Body of pancreas (tissue), 4 donors: Measurements from ENCODE around the gene SYNGR1. TPM values are rescaled to one million over a fixed set of nuclear protein-coding genes. Genes with fewer than 3 reads are reported as not detected.
A peak's percentile ranks its signal among the peaks of the same experiment; 100 is the strongest.
"Not testable (repeated sequence)": the region's sequence is repeated elsewhere in the genome, so short reads cannot be mapped to it uniquely, and the experiment has no call there.

Source experiments
- ATAC-seq: fragments of 150-250 bp; one replicate; pipeline ENCODE4 v1.9.1; 2016
- DNase-seq, 4 donors: peaks; one replicate each; pipeline ENCODE4 v3.0.0-alpha.2; 2019
- H3K27ac ChIP-seq, 4 donors: fragments of 200-600 bp; sonication (generic); 1 replicate in 3 of 4; 2 replicates in 1 of 4; pipeline versions ENCODE4 v1.5.1 to v1.6.1; 2016 to 2019; ENCODE audit warnings: mild to moderate bottlenecking in 1 of 4, mixed read lengths in 1 of 4, moderate library complexity in 1 of 4
- H3K27me3 ChIP-seq, 2 donors: fragments of 200-600 bp; sonication (generic); one replicate each; pipeline ENCODE4 v1.6.0; 2016; ENCODE audit warnings: mild to moderate bottlenecking in 1 of 2
- H3K36me3 ChIP-seq, 2 donors: fragments of 200-600 bp; sonication (generic); replicated peaks in 1 of 2; 2 replicates each; pipeline ENCODE4 v1.5.1; 2016; ENCODE audit warnings: low read depth in 2 of 2; ENCODE audit not compliant: insufficient read depth in 1 of 2
- H3K4me1 ChIP-seq: fragments of 200-600 bp; sonication (generic); one replicate; pipeline ENCODE4 v1.6.0; 2016
- H3K4me3 ChIP-seq, 2 donors: fragments of 200-600 bp; sonication (generic); 1 replicate in 1 of 2; 2 replicates in 1 of 2; pipeline ENCODE4 v1.5.1; 2016 to 2019
- H3K9me3 ChIP-seq, 3 donors: fragments of 200-600 bp; sonication (generic); 1 replicate in 2 of 3; 2 replicates in 1 of 3; pipeline ENCODE4 v1.5.1; 2016
- POLR2A ChIP-seq, 3 donors: fragments of 450-650 bp; IDR thresholded peaks; one replicate each; pipeline ENCODE4 v1.6.1; 2016; ENCODE audit warnings: antibody characterized with exemption in 3 of 3, mild to moderate bottlenecking in 2 of 3
- WGBS, 2 donors: methylation state at CpG; one replicate each; pipeline ENCODE4 v1.1.5; 2017; 5-methylcytosine and 5-hydroxymethylcytosine counted together
- intact Hi-C: fragments of 100-400 bp; cut with DNase I; formaldehyde crosslinking; loops from one replicate; pipeline ENCODE4 v1.15.1; 2023
- total RNA-seq, 2 donors: library from RNA; depleted of rRNA; stranded (reverse); fragments of >200 nt; gene quantifications; one replicate each; pipeline ENCODE4 v1.1.0, GENCODE V29; 2016
- TF ChIP-seq, protein P1 (sequence below), 7 experiments: fragments of 450-650 bp in 4 of 7; fragments of 200-600 bp in 3 of 7; sonication (generic) in 3 of 7; IDR thresholded peaks; one replicate each; pipeline ENCODE4 v1.5.1; 2016 to 2019; ENCODE audit warnings: antibody characterized with exemption in 7 of 7

The SYNGR1 gene
- total RNA-seq, 2 donors from 2014 or later, result 15.2 to 35.0 TPM

DNA sequence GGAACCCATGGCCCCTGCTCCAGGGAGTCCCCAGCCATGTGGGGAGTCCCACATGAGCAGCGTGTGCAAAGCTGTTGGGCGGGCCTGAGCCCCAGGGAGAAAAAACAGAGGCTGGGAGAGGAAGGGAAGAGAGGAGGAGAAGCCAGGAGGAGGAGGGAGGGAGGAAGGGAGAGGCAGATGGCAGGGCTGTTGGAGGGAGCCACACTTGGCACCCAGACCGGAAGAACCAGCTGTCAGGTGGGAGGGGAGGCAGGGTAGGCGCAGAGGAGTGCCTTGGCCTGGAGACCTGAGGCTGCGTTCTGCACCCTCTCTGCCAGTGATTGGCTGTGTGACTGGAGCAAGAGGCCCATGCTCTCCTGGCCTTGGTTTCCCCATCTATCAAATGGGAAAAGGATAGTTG, 6.7 kb downstream of the SYNGR1 start:
- H3K27ac ChIP-seq, result no peak overlapping the region
- intact Hi-C loops, result no loop called here
- ATAC-seq, result no peak

DNA sequence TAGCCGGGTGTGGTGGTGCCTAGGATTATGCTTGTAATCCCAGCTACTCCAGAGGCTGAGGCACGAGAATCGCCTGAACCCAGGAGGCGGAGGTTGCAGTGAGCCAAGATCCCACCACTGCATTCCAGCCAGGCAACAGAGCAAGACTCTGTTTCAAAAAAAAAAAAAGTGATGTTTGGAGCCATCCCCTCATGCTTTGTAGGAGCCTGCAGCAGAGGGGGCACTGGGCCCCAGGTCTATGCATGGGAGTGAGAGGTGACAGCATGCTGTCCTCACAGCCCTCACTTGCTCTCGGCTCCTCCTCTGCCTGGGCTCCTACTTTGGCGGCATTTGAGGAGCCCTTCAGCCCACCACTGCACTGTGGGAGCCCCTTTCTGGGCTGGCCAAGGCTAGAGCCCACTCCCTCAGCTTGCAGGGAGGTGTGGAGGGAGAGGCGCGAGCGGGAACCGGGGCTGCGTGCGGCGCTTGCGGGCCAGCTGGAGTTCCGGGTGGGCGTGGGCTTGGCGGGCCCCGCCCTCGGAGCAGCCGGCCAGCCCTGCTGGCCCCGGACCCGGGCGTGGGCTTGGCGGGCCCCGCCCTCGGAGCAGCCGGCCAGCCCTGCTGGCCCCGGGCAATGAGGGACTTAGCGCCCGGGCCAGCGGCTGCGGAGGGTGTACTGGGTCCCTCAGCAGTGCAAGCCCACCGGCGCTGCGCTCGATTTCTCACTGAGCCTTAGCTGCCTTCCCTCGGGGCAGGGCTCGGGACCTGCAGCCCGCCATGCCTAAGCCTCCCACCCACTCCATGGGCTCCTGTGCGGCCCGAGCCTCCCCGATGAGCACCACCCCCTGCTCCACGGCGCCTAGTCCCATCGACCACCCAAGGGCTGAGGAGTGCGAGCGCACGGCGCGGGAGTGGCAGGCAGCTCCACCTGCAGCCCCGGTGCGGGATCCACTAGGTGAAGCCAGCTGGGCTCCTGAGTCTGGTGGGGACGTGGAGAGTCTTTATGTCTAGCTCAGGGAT, 7.6 kb downstream of the SYNGR1 start:
- H3K36me3 ChIP-seq, intact Hi-C loops, DNase-seq, H3K4me3 ChIP-seq, ATAC-seq, H3K27ac ChIP-seq, H3K9me3 ChIP-seq, H3K27me3 ChIP-seq: not testable (repeated sequence)
- 96 to 98% methylated on average over 7 to 17 of the region's 53 CpGs for WGBS, 2 donors
- H3K4me1 ChIP-seq, result peaks cover 18% of the 10 kb centered on the region

More for the DNA sequence above, 6.7 kb downstream of the SYNGR1 start:
- no peaks in the 10 kb centered on the region for H3K9me3 ChIP-seq
- no peak overlapping the region for H3K4me3 ChIP-seq
- no peaks in the 10 kb centered on the region for H3K27me3 ChIP-seq
- WGBS, 2 donors, result 80 to 85% methylated on average over 5 of the region's 5 CpGs
- H3K4me1 ChIP-seq, result peaks cover 13% of the 10 kb centered on the region
- H3K36me3 ChIP-seq, result no peaks in the 10 kb centered on the region
- TF ChIP-seq POLR2A (IDR thresholded peaks at IDR 0.05), result no peak
- TF ChIP-seq, protein P1, sequence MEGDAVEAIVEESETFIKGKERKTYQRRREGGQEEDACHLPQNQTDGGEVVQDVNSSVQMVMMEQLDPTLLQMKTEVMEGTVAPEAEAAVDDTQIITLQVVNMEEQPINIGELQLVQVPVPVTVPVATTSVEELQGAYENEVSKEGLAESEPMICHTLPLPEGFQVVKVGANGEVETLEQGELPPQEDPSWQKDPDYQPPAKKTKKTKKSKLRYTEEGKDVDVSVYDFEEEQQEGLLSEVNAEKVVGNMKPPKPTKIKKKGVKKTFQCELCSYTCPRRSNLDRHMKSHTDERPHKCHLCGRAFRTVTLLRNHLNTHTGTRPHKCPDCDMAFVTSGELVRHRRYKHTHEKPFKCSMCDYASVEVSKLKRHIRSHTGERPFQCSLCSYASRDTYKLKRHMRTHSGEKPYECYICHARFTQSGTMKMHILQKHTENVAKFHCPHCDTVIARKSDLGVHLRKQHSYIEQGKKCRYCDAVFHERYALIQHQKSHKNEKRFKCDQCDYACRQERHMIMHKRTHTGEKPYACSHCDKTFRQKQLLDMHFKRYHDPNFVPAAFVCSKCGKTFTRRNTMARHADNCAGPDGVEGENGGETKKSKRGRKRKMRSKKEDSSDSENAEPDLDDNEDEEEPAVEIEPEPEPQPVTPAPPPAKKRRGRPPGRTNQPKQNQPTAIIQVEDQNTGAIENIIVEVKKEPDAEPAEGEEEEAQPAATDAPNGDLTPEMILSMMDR (IDR thresholded peaks at IDR 0.05), result no peak
- DNase-seq, result no peak

DNA sequence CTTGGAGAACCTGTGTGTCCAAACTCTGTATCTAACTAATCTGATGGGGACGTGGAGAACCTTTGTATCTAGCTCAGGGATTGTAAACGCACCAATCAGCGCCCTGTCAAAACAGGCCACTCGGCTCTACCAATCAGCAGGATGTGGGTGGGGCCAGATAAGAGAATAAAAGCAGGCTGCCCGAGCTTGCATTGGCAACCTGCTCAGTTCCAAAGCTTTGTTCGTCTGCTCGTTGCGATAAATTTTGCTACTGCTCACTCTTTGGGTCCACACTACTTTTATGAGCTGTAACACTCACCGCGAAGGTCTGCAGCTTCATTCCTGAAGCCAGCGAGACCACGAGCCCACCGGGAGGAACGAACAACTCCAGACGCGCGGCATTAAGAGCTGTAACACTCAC, 8.4 kb downstream of the SYNGR1 start:
- H3K27ac ChIP-seq, H3K27me3 ChIP-seq, H3K36me3 ChIP-seq, H3K4me3 ChIP-seq, ATAC-seq, intact Hi-C loops, DNase-seq, H3K9me3 ChIP-seq: not testable (repeated sequence)
- H3K4me1 ChIP-seq, result peaks cover 18% of the 10 kb centered on the region
- 74 to 84% methylated on average over 14 to 16 of the region's 17 CpGs for WGBS, 2 donors

DNA sequence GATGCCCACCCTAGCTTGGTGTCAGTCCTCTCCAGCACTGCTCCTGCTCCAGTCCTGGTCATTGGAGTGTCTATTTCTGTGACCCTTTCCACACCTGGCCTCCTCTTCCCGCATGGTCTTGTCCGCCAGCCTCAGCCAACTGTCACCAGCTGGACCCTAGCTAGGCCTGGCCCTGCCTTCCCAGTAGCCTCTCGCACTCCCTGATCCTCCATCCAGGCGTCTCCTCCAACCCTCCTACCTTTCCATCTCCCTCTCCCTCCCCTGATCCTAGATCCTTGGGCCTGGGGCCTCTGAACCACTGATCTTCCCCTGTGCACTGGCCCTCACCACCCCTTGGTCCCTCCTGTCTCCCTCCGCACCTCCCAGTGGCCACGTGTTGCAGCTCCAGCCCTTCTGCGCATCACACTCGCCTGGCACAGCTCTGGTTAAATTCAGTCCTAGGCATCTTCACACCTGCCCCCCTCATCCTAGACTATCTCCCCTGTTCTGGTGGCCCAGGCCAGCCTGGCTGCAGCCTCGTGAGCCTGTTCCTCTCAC, 9.9 kb downstream of the SYNGR1 start:
- intact Hi-C loops, result no loop called here
- ATAC-seq, result no peak

DNA sequence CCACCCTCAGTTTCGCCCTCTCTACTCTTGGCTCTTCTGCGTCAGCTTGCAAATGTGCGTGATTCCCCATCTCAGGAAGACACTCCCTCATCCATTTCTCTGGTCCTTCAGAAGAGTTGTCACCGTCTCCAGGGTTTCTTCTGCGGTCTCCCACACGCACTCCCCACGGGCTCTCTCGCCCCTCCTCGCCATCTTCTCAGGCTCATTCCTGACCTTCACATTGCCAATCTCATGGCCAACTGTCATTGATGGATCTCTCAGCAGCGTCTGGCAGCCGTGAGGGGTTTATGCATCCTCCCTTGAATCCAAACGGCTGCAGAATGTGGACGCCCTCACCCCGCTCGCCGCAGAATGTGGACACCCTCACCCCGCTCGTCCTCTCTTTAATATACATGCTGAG, 10.5 kb downstream of the SYNGR1 start:
- TF ChIP-seq, protein P1 (IDR thresholded peaks at IDR 0.05), result no peak
- TF ChIP-seq POLR2A (IDR thresholded peaks at IDR 0.05), result no peak
- DNase-seq, result no peak
- Histone ChIP-seq H3K36me3 (no peaks in the 10 kb centered on the region), H3K9me3 (no peaks in the 10 kb centered on the region), H3K4me1 (peaks cover 18% of the 10 kb centered on the region), H3K27ac (peak overlapping the region; percentile 23 to 66 (median 54)), H3K27me3 (no peaks in the 10 kb centered on the region), H3K4me3 (no peak overlapping the region)
- WGBS, 2 donors, result 81 to 83% methylated on average over 18 of the region's 18 CpGs
- no peak for ATAC-seq
- intact Hi-C loops, result no loop called here

More for the DNA sequence above, 9.9 kb downstream of the SYNGR1 start:
- WGBS, 2 donors, result 80 to 86% methylated on average over 9 of the region's 9 CpGs
- Histone ChIP-seq H3K9me3 (no peaks in the 10 kb centered on the region), H3K4me1 (peaks cover 18% of the 10 kb centered on the region), H3K27me3 (no peaks in the 10 kb centered on the region), H3K36me3 (no peaks in the 10 kb centered on the region), H3K27ac (peak overlapping the region in 1 of 4 donors; percentile 65), H3K4me3 (no peak overlapping the region)
- DNase-seq, result no peak
- TF ChIP-seq, protein P1 (IDR thresholded peaks at IDR 0.05), result no peak
- TF ChIP-seq POLR2A (IDR thresholded peaks at IDR 0.05), result no peak
